Fibroblast of lung (primary cell): ENCODE measurements around the gene CDH12. TPM values are rescaled to one million over a fixed set of nuclear protein-coding genes. Genes with fewer than 3 reads are reported as not detected.
A peak's percentile ranks its signal among the peaks of the same experiment; 100 is the strongest.

ENCODE experiments used
- DNase-seq, 2 donors: peaks; one replicate each; pipeline versions ENCODE4 v3.0.0 to v3.0.0-alpha.2; 2010; ENCODE audit warnings: low read depth in 2 of 2
- H2AFZ ChIP-seq: 2 replicates; pipeline ENCODE4 v1.5.1; 2012; ENCODE audit warnings: low read length, control low read depth, inconsistent platforms
- H3K27ac ChIP-seq: 2 replicates; pipeline ENCODE4 v1.5.1; 2011; ENCODE audit warnings: low read length, control low read depth; ENCODE audit not compliant: insufficient read depth
- H3K27me3 ChIP-seq: 2 replicates; pipeline ENCODE4 v1.5.1; 2011; ENCODE audit warnings: mild to moderate bottlenecking, low read length; ENCODE audit not compliant: control insufficient read depth, insufficient read depth
- H3K36me3 ChIP-seq: 2 replicates; pipeline ENCODE4 v1.5.1; 2011; ENCODE audit warnings: low read length; ENCODE audit not compliant: control insufficient read depth, insufficient read depth
- H3K4me1 ChIP-seq: 2 replicates; pipeline ENCODE4 v1.5.1; 2011; ENCODE audit warnings: low read length; ENCODE audit not compliant: control insufficient read depth, insufficient read depth; ENCODE audit errors: extremely low read depth
- H3K4me2 ChIP-seq: 2 replicates; pipeline ENCODE4 v1.5.1; 2011; ENCODE audit warnings: low read length, control low read depth; ENCODE audit not compliant: insufficient read depth; ENCODE audit errors: extremely low read depth
- H3K4me3 ChIP-seq, 4 experiments: fragments of 200-600 bp in 1 of 4; sonication (generic) in 1 of 4; replicated peaks in 1 of 4; 2 replicates each; pipeline ENCODE4 v1.5.1; 2011 to 2016; ENCODE audit warnings: low read length in 4 of 4, low read depth in 3 of 4, mild to moderate bottlenecking in 3 of 4, control low read depth in 2 of 4, inconsistent platforms in 1 of 4, mixed read lengths in 1 of 4; ENCODE audit not compliant: insufficient read depth in 1 of 4; ENCODE audit errors: control extremely low read depth in 1 of 4
- H3K79me2 ChIP-seq: 2 replicates; pipeline ENCODE4 v1.5.1; 2012; ENCODE audit warnings: mild to moderate bottlenecking, low read length, inconsistent platforms; ENCODE audit not compliant: control insufficient read depth, insufficient read depth
- H3K9ac ChIP-seq: 2 replicates; pipeline ENCODE4 v1.5.1; 2011; ENCODE audit warnings: mild to moderate bottlenecking, low read length, control low read depth; ENCODE audit not compliant: insufficient read depth
- H3K9me3 ChIP-seq: 2 replicates; pipeline ENCODE4 v1.5.1; 2012; ENCODE audit warnings: low read depth, low read length; ENCODE audit not compliant: control insufficient read depth, insufficient read depth
- H4K20me1 ChIP-seq: 2 replicates; pipeline ENCODE4 v1.5.1; 2011; ENCODE audit warnings: low read length; ENCODE audit not compliant: control insufficient read depth, insufficient read depth; ENCODE audit errors: extremely low read depth
- EZH2 ChIP-seq: IDR thresholded peaks from 2 replicates; pipeline ENCODE4 v1.5.1; 2012; ENCODE audit warnings: low read length, control low read depth, mild to moderate bottlenecking; ENCODE audit errors: missing control alignments
- polyA plus RNA-seq, 2 donors: library from polyadenylated mRNA; depleted of rRNA in 1 of 2; stranded (reverse) in 1 of 2; unstranded in 1 of 2; fragments of >200 nt; gene quantifications; 2 replicates each; pipeline ENCODE4 v1.2.1, GENCODE V29; 2011 to 2012; ENCODE audit warnings: missing spikeins in 1 of 2
- total RNA-seq: library from RNA; depleted of rRNA; stranded (reverse); fragments of >200 nt; gene quantifications from 2 replicates; pipeline ENCODE4 v1.2.1, GENCODE V29; 2014
- TF ChIP-seq, protein P1 (sequence below), 2 donors: IDR thresholded peaks in 1 of 2; conservative IDR thresholded peaks in 1 of 2; 1 replicate in 1 of 2; 2 replicates in 1 of 2; pipeline ENCODE4 v1.5.1; 2011 to 2012; ENCODE audit warnings: low read length in 2 of 2, control low read depth in 1 of 2, inconsistent platforms in 1 of 2, low read depth in 1 of 2, mild to moderate bottlenecking in 1 of 2

Gene CDH12
- total and polyA plus RNA-seq, 2 donors (not counting 1 experiment from before 2014, with no cell fraction given): 0.02 TPM; not detected in 1

DNA sequence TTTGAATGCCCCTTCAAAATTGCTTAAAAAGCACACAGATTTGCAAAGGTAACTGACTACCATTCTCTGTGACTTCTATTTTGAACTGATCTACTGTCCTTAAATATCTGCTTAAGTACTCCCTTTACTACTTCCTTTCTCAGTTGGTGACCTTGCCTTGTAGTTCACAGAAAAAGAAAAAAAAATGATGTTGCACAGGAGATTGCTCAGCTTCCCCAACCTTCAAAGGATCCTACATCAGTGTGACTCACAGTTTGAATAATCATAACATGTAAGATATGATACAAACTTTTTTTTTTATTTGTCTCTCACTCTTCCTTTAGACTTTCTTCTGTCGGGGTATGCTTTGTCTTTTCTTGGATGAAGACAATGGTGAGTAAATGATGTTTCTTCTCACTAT, 1029.6 kb downstream of the CDH12 start:
- no peaks in the 10 kb centered on the region for H3K79me2 ChIP-seq
- no peak overlapping the region for H3K9ac ChIP-seq
- H3K4me1 ChIP-seq: no peaks in the 10 kb centered on the region
- TF ChIP-seq, protein P1, sequence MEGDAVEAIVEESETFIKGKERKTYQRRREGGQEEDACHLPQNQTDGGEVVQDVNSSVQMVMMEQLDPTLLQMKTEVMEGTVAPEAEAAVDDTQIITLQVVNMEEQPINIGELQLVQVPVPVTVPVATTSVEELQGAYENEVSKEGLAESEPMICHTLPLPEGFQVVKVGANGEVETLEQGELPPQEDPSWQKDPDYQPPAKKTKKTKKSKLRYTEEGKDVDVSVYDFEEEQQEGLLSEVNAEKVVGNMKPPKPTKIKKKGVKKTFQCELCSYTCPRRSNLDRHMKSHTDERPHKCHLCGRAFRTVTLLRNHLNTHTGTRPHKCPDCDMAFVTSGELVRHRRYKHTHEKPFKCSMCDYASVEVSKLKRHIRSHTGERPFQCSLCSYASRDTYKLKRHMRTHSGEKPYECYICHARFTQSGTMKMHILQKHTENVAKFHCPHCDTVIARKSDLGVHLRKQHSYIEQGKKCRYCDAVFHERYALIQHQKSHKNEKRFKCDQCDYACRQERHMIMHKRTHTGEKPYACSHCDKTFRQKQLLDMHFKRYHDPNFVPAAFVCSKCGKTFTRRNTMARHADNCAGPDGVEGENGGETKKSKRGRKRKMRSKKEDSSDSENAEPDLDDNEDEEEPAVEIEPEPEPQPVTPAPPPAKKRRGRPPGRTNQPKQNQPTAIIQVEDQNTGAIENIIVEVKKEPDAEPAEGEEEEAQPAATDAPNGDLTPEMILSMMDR (conservative IDR thresholded peaks at IDR 0.05 in 1 of 2, IDR thresholded peaks at IDR 0.05 in 1 of 2; ENCODE audit: low read depth in 1 of 2, low read length in 2 of 2): no peak
- TF ChIP-seq EZH2: no peak
- H3K4me2 ChIP-seq: no peak overlapping the region
- H2AFZ ChIP-seq: no peak overlapping the region
- peak; percentile 14 to 32 for DNase-seq
- H4K20me1 ChIP-seq: no peaks in the 10 kb centered on the region
- no peak overlapping the region for H3K4me3 ChIP-seq
- no peaks in the 10 kb centered on the region for H3K9me3 ChIP-seq
- no peak overlapping the region for H3K27ac ChIP-seq
- H3K27me3 ChIP-seq: no peaks in the 10 kb centered on the region
- H3K36me3 ChIP-seq: no peaks in the 10 kb centered on the region

DNA sequence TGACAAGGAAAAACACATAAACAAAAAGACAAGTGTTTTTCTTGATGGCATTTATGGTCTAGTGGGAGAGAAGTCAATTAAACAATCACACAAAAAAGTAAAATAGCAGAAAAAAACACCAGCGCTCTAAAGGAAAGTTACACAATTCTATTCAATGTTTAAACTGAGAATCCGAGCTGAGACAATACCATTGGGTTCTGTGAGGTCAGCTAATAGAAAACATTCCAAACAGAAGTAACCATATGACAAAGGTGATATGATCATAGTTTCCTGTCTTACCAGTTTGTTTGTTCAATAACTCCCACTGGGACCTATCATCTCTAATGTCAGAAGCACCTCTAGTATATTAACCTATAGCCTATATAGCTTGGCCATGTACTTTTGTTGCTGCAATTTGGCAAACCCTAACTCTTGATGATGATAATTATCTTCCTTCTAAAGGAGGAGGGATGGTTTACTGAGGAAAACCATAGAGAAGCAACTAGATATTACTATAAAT, 1030.0 kb downstream of the CDH12 start:
- Histone ChIP-seq H3K4me3 (no peak overlapping the region), H4K20me1 (no peaks in the 10 kb centered on the region), H3K9ac (no peak overlapping the region), H3K27ac (no peak overlapping the region), H2AFZ (no peak overlapping the region), H3K4me1 (no peaks in the 10 kb centered on the region), H3K9me3 (no peaks in the 10 kb centered on the region), H3K27me3 (no peaks in the 10 kb centered on the region), H3K4me2 (no peak overlapping the region), H3K79me2 (no peaks in the 10 kb centered on the region), H3K36me3 (no peaks in the 10 kb centered on the region)
- TF ChIP-seq, protein P1 (conservative IDR thresholded peaks at IDR 0.05 in 1 of 2, IDR thresholded peaks at IDR 0.05 in 1 of 2; ENCODE audit: low read depth in 1 of 2, low read length in 2 of 2): no peak
- TF ChIP-seq EZH2: no peak
- no peak for DNase-seq

DNA sequence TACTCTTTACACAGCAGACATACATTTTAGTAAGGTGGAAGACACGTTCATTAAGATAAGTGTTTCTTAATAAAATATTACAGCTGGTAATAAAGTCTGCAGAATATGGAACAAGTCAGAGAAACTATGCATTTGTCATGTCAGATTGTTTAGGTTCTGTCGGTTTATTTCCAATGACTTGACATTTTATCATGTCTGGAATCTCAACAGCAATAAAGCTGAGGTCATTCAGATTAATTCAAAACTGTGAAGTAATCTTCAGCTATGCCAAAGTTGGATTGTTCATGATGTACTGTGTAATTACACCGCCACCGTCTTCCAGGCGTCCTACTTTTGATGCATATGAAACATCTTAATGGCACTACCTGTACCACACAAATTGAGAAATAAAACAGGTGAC, 1032.6 kb downstream of the CDH12 start:
- Histone ChIP-seq H3K79me2 (no peaks in the 10 kb centered on the region), H3K4me2 (no peak overlapping the region), H3K4me3 (no peak overlapping the region), H2AFZ (no peak overlapping the region), H3K27me3 (no peaks in the 10 kb centered on the region), H3K27ac (no peak overlapping the region), H3K36me3 (no peaks in the 10 kb centered on the region), H4K20me1 (no peaks in the 10 kb centered on the region), H3K9ac (no peak overlapping the region), H3K4me1 (no peaks in the 10 kb centered on the region), H3K9me3 (no peaks in the 10 kb centered on the region)
- no peak for TF ChIP-seq EZH2
- TF ChIP-seq, protein P1 (conservative IDR thresholded peaks at IDR 0.05 in 1 of 2, IDR thresholded peaks at IDR 0.05 in 1 of 2; ENCODE audit: low read depth in 1 of 2, low read length in 2 of 2): no peak
- no peak for DNase-seq
